Testis (tissue), 2 donors: Measurements from ENCODE around the gene ZCCHC2.

Source experiments
- POLR2A ChIP-seq: fragments of 450-650 bp; IDR thresholded peaks from one replicate; pipeline ENCODE4 v1.6.1; 2017; ENCODE audit warnings: antibody characterized with exemption, mild to moderate bottlenecking, moderate library complexity
- TF ChIP-seq, protein P1 (sequence below), 3 experiments: fragments of 450-650 bp in 2 of 3; fragments of 200-600 bp in 1 of 3; sonication (generic) in 1 of 3; IDR thresholded peaks; one replicate each; pipeline ENCODE4 v1.5.1; 2016 to 2019; ENCODE audit warnings: antibody characterized with exemption in 3 of 3, mild to moderate bottlenecking in 2 of 3, moderate library complexity in 1 of 3

DNA sequence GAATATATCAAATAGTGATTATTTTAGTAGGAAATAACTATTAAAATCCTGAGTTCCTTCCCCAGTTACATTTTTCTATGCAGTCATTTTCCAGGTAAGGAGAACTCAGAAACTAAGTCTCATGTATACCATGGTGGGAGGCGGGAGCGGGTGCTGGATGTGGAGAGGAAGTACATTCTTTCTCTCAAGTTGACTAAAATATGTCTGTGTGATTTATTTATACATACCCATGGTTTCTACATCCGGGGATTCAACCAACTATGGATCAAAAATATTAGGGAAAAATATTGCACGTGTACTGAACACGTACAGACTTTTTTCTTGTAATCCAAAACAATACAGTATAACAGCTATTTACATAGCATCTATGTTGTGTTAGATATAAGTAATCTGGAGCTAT lies 6.8 kb downstream of the ZCCHC2 start:
- TF ChIP-seq, protein P1, sequence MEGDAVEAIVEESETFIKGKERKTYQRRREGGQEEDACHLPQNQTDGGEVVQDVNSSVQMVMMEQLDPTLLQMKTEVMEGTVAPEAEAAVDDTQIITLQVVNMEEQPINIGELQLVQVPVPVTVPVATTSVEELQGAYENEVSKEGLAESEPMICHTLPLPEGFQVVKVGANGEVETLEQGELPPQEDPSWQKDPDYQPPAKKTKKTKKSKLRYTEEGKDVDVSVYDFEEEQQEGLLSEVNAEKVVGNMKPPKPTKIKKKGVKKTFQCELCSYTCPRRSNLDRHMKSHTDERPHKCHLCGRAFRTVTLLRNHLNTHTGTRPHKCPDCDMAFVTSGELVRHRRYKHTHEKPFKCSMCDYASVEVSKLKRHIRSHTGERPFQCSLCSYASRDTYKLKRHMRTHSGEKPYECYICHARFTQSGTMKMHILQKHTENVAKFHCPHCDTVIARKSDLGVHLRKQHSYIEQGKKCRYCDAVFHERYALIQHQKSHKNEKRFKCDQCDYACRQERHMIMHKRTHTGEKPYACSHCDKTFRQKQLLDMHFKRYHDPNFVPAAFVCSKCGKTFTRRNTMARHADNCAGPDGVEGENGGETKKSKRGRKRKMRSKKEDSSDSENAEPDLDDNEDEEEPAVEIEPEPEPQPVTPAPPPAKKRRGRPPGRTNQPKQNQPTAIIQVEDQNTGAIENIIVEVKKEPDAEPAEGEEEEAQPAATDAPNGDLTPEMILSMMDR (IDR thresholded peaks at IDR 0.05) = no peak
- no peak for TF ChIP-seq POLR2A
